SK-N-SH (cell line): ENCODE results near the gene TSPAN12.

Experiments used
- CHD2 ChIP-seq: fragments of 150-350 bp; IDR thresholded peaks from 2 replicates; pipeline ENCODE4 v1.6.1; 2018; ENCODE audit warnings: low read length; ENCODE audit not compliant: partially characterized antibody
- EP300 ChIP-seq, 2 experiments: IDR thresholded peaks; 2 replicates each; pipeline versions ENCODE4 v1.4.0 to v1.6.1; 2012; ENCODE audit warnings: borderline replicate concordance in 1 of 2, low read depth in 1 of 2, low read length in 1 of 2
- FOXM1 ChIP-seq: IDR thresholded peaks from 2 replicates; pipeline ENCODE4 v1.4.0; 2012; ENCODE audit warnings: low read depth, mild to moderate bottlenecking
- NRF1 ChIP-seq: IDR thresholded peaks from 2 replicates; pipeline ENCODE4 v1.6.1; 2012; ENCODE audit warnings: low read depth, mild to moderate bottlenecking, low read length
- REST ChIP-seq: IDR thresholded peaks from 2 replicates; pipeline ENCODE4 v1.6.1; 2012; ENCODE audit warnings: mild to moderate bottlenecking, low read depth, low read length, moderate library complexity
- RXRA ChIP-seq: IDR thresholded peaks from 2 replicates; pipeline ENCODE4 v1.4.0; 2012; ENCODE audit warnings: low read depth, mild to moderate bottlenecking, borderline replicate concordance
- SIN3A ChIP-seq: IDR thresholded peaks from 2 replicates; pipeline ENCODE4 v1.6.1; 2012; ENCODE audit warnings: low read depth, mild to moderate bottlenecking, low read length, moderate library complexity, borderline replicate concordance
- SMC3 ChIP-seq: IDR thresholded peaks from 2 replicates; pipeline ENCODE4 v1.6.1; 2012; ENCODE audit warnings: low read depth, low read length, improper control_type of control experiment
- TAF1 ChIP-seq: IDR thresholded peaks from 2 replicates; pipeline ENCODE4 v1.6.1; 2012; ENCODE audit warnings: low read depth, mild to moderate bottlenecking, low read length, moderate library complexity, borderline replicate concordance
- TEAD4 ChIP-seq: IDR thresholded peaks from 2 replicates; pipeline ENCODE4 v1.4.0; 2012; ENCODE audit warnings: mild to moderate bottlenecking, borderline replicate concordance; ENCODE audit not compliant: insufficient read depth
- TF ChIP-seq, protein P1 (sequence below): fragments of 200-600 bp; sonication (generic); IDR thresholded peaks from 2 replicates; pipeline ENCODE4 v1.6.1; 2017; ENCODE audit warnings: antibody characterized with exemption, mild to moderate bottlenecking, moderate library complexity
- TF ChIP-seq, protein P2 (sequence below): IDR thresholded peaks from 2 replicates; pipeline ENCODE4 v1.4.0; 2012; ENCODE audit warnings: low read depth

DNA sequence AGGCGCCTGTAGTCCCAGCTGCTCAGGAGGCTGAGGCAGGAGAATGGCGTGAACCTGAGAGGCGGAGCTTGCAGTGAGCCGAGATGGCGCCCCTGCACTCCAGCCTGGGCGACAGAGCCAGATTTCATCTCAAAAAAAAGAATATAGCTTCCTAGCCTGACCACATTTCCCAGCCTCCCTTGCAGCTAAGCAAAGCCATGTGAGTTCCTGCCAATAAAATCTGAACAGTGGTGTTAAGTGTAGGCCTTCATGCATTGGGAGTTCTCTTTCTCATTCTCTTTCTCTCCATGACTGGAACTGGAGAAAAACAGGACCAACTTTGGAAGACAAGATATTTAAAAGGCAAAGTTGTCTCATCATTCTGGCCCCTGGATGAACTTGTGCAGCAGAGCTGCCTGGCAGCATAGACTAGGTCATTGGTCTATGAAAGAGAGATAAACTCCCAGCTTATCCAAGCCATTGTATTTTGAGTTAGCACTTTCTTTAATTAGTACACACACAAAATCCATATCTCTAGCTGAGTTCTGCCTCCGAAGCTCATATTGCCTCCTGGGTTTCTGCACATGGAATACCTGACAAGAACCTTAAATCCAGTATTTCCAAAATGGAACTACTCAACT, 60.8 kb downstream of the TSPAN12 start:
- TF ChIP-seq, protein P1, sequence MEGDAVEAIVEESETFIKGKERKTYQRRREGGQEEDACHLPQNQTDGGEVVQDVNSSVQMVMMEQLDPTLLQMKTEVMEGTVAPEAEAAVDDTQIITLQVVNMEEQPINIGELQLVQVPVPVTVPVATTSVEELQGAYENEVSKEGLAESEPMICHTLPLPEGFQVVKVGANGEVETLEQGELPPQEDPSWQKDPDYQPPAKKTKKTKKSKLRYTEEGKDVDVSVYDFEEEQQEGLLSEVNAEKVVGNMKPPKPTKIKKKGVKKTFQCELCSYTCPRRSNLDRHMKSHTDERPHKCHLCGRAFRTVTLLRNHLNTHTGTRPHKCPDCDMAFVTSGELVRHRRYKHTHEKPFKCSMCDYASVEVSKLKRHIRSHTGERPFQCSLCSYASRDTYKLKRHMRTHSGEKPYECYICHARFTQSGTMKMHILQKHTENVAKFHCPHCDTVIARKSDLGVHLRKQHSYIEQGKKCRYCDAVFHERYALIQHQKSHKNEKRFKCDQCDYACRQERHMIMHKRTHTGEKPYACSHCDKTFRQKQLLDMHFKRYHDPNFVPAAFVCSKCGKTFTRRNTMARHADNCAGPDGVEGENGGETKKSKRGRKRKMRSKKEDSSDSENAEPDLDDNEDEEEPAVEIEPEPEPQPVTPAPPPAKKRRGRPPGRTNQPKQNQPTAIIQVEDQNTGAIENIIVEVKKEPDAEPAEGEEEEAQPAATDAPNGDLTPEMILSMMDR: no peak
- TF ChIP-seq FOXM1 (no peak), SIN3A (no peak), EP300 (IDR thresholded peaks at IDR 0.05; ENCODE audit: borderline replicate concordance in 1 of 2, low read depth in 1 of 2, low read length in 1 of 2) (no peak), TAF1 (no peak), RXRA (no peak), NRF1 (no peak), CHD2 (no peak), SMC3 (no peak), REST (no peak), TEAD4 (no peak)
- TF ChIP-seq, protein P2, sequence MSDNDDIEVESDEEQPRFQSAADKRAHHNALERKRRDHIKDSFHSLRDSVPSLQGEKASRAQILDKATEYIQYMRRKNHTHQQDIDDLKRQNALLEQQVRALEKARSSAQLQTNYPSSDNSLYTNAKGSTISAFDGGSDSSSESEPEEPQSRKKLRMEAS: no peak
